Caki2 (cell line): ENCODE results near the gene ANKLE1. TPM values are rescaled to one million over a fixed set of nuclear protein-coding genes. Genes with fewer than 3 reads are reported as not detected.
"Not testable (repeated sequence)": the region's sequence is repeated elsewhere in the genome, so short reads cannot be mapped to it uniquely, and the experiment has no call there.

ENCODE experiments used
- DNase-seq: peaks from one replicate; pipeline ENCODE4 v3.0.0-alpha.2; 2015; ENCODE audit warnings: low read depth
- in situ Hi-C: cut with HindIII; loops from 2 replicates; pipeline ENCODE4 v1.10.0; 2016; ENCODE audit warnings: low sequenced_read_pairs, low pct_unique_long_range_greater_than_20kb, mixed read lengths
- total RNA-seq: library from RNA; depleted of rRNA; stranded (reverse); fragments of >200 nt; shearing (Covaris generic); gene quantifications from 2 replicates; pipeline ENCODE4 v1.2.3, GENCODE V29; 2014; ENCODE audit warnings: low replicate concordance

ANKLE1 gene
- total RNA-seq, 1 experiment from 2014 or later: 0.51 TPM

DNA sequence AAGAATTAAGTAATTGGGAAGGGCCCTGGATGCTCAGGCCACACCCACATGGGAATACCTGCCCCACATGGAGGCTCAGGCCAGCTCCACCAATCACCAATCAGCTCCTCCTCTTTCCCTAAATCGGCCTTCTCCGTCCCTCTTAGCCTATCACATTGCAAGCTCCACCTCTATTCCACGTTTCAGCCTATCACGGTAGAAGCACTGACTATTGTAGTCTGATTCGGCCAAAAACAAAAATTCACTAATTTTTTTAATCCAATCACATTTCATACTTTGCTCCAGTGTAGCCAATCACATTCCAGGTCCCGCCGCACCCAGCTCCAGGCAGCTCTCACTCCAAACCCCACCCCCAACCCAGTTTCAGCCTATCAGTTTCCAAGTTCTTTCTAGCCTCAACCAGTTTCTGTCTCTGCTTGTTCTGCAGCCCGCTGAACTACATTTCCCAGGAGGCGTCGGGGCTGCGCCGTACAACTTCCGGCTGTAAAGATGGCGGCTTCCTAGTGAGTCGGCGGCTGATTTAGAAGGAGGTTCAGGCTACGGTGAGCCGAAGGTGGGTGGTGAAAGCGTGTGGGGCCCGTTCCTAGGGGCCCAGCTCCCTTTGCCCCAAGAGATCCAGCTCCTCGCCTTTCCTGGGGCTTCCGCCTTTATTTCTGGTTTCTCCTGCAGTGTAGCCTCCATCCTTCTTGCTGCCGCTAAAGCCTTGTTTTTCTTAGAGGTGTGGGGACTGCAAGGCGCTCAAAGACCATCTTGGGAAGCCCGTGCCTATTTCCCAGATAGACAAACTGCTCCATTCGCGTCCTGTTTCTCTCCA is 14.5 kb upstream of the ANKLE1 start, which contains the start of gene BABAM1:
Gene BABAM1, plus strand, starts transcription at position 469 of the 814 bp plus-strand sequence. CDS start 1,364 bp downstream, outside the sequence.
- peak; percentile 100 for DNase-seq
- in situ Hi-C loops: no loop called here

DNA sequence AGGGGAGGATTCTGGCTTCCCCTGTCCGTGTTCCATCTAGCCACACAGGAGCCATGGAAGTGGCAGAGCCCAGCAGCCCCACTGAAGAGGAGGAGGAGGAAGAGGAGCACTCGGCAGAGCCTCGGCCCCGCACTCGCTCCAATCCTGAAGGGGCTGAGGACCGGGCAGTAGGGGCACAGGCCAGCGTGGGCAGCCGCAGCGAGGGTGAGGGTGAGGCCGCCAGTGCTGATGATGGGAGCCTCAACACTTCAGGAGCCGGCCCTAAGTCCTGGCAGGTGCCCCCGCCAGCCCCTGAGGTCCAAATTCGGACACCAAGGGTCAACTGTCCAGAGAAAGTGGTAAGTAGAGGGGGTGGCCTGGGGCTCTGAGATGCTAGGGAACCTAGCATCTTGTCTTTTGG is 12.9 kb upstream of the ANKLE1 start:
- in situ Hi-C loops: no loop called here

DNA sequence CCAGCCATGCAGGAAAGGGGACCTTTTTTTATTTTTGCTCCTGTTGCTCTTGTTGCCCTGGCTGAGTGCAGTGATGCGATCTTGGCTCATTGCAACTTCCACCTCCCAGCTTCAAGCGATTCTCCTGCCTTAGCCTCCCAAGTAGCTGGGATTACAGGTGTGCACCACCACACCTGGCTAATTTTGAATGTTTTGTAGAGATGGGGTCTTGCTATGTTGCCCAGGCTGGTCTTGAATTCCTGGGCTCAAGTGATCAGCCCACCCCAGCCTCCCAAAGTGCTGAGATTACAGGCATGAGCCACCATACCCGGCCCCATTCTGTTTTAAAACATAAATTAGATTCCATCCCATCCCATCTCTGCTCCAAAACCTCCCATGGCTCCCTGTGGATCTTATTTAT is 6.8 kb upstream of the ANKLE1 start:
- DNase-seq, in situ Hi-C loops: not testable (repeated sequence)

More for the DNA sequence above, 12.9 kb upstream of the ANKLE1 start:
- no peak for DNase-seq

DNA sequence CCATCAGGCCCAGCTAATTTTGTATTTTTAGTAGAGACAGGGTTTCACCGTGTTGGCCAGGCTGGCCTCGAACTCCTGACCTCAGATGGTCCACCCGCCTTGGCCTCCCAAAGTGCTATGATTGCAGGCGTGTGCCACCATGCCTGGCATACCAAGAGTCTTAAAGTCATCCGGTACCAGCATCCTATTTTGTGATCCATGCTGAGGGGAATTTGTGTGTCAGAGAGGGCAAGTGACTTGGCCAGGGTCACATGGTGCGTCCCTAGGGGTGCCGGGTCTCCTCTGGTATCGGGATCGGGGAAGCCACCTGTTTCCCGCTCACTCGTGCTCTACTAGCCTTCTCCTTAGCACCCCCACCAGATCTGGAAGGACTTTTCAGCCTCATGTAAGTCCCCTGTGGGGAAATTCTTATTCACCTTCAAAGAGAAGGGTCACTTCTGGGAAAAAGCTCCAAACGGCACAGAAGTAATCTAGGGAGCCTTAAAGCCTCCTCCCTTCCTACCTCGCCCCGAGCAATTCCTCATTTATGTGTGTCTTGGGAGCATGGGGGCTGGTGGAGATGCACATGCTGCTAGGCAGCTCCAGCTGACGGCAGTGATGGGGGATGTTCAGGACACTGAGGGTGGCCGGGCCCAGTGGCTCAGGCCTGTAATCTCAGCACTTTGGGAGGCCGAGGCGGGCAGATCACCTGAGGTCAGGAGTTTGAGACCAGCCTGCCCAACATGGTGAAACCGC is 6.1 kb upstream of the ANKLE1 start:
- in situ Hi-C loops: no loop called here
- DNase-seq: no peak

DNA sequence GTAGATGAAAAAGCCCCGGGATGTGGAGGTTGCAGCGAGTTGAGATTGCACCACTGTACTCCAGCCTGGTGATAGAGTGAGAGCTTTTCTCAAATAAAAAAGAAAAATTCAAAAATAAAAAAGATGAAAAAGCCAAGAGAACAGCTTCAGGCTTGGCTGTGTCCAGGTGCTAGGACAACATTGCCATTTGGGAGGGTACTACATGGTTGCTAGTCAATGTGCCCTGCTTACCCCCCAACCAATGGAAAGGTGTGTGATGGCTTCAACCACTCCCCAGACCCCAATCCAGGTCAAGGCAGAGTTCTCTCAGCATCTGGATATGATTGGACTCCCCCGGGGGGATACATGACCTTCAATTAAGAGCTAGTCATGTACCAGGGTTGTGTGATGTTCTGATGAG is 2.3 kb upstream of the ANKLE1 start:
- in situ Hi-C loops: no loop called here
- DNase-seq: no peak

DNA sequence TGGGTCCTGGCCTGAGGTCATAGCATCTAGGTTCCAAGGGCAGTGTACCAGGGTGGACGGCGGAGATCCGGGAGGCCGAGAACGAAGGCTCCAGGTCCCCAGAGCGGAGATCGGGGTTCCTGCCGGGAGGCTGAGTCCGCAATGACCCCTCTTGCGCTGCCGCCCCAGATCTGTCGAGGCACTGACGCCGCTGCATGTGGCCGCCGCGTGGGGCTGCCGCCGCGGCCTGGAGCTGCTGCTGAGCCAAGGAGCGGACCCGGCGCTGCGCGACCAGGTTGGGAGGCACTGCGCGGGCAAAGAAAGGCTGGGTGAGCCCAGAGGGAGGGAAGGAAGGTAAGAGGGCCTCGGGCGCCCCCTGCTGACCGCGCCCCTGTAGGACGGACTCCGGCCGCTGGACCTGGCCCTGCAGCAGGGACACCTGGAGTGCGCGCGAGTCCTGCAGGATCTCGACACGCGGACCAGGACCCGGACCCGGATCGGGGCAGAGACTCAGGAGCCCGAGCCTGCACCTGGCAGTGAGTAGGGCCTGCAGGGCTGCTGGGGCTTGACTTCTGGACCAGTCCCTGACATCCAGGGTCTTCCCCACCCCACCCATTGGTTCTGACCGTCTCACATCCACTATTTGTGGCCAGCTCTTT is 906 bp downstream of the ANKLE1 start:
- in situ Hi-C loops: no loop called here
- DNase-seq: peak; percentile 84

DNA sequence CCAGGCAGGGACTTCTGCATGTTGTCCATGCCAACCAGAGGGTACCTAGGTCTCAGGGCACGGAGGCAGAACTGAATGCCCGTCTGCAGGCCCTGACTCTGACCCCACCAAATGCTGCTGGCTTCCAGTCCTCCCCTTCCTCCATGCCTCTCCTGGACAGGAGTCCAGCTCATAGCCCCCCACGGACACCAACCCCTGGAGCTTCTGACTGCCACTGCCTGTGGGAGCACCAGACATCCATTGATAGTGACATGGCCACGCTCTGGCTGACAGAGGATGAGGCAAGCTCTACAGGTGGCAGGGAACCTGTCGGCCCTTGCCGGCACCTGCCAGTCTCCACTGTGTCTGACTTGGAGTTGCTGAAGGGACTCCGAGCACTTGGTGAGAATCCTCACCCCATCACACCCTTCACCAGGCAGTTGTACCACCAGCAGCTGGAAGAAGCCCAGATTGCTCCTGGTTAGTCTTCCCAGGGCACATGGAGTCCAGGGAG is 1.8 kb downstream of the ANKLE1 start:
- in situ Hi-C loops: no loop called here

DNA sequence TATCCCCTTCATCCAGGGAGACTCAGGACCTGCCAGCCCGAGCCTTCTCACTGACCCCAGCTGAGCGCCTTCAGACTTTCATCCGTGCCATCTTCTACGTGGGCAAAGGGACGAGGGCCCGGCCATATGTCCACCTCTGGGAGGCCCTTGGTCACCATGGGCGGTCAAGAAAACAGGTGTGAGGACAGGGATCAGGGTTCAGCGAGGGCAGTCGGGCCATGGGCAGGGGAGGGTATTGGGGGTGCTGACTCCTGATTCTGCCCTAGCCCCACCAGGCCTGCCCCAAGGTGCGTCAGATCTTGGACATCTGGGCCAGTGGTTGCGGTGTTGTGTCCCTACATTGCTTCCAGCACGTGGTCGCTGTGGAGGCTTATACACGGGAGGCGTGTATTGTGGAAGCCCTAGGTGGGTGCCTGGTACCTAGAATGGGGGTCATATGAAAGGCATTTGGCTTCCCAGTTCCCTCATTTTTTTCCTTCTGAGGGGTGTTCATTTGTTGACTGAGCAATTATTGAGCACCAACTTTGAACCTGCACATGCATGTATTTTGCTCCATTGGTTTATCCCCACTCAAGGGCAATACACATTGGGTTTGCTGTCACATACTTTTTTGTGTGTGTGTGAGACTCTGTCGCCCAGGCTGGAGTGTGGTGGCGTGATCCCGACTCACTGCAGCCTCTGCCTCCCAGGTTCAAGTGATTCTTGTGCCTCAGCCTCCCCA is 3.9 kb downstream of the ANKLE1 start:
- DNase-seq: no peak
- in situ Hi-C loops: no loop called here

More for the DNA sequence above, 1.8 kb downstream of the ANKLE1 start:
- no peak for DNase-seq

DNA sequence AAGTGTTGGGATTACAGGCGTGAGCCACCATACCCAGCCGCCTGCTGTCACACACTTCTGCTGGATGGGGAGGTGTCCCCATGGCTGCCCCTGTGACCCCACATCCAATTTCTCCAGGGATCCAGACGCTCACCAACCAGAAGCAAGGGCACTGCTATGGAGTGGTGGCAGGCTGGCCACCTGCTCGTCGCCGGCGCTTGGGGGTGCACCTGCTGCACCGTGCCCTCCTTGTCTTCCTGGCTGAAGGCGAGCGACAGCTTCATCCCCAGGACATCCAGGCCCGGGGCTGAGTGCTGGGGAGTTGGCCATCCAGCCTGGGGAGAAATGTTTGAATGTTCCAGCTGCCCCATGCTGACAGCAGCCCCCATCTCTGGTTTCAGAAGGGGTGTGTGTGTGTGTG is 4.6 kb downstream of the ANKLE1 start:
- in situ Hi-C loops: no loop called here
- no peak for DNase-seq

DNA sequence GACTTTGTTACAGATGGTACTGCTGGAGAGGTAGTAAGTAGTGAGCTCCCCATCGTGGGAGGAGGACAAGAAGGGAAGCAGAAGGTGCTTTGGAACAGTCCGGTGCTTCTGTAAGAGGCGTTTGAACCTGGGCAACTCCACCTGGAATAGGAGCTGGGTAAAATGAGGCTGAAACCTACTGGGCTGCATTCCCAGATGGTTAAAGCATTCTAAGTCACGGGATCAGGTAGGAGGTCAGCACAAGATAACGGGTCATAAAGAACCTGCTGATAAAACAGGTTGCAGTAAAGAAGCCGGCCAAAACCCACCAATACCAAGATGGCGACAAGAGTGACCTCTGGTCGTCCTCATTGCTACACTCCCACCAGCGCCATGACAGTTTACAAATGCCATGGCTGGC is 5.1 kb downstream of the ANKLE1 start:
- no peak for DNase-seq
- in situ Hi-C loops: no loop called here

DNA sequence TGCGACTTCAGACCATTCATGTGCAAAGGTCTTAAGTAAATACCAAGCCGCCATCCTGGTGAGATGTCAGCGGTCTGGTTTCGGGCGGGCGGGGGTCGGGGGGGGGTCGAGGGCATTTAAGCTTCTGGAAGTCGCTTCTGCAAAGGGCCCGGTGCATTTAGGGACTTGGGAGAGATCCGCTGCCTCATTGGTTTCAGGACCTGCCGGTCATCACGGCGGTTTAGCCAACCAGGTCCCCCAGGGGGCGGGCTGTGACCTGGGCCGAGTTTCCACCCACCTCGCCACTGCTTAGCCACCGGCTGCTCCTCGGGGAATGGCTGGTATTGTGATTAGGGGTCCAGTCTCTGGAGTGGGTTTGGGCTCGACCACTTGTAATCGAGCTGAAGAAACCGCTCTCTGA is 7.8 kb downstream of the ANKLE1 start:
- in situ Hi-C loops: no loop called here
- no peak for DNase-seq

DNA sequence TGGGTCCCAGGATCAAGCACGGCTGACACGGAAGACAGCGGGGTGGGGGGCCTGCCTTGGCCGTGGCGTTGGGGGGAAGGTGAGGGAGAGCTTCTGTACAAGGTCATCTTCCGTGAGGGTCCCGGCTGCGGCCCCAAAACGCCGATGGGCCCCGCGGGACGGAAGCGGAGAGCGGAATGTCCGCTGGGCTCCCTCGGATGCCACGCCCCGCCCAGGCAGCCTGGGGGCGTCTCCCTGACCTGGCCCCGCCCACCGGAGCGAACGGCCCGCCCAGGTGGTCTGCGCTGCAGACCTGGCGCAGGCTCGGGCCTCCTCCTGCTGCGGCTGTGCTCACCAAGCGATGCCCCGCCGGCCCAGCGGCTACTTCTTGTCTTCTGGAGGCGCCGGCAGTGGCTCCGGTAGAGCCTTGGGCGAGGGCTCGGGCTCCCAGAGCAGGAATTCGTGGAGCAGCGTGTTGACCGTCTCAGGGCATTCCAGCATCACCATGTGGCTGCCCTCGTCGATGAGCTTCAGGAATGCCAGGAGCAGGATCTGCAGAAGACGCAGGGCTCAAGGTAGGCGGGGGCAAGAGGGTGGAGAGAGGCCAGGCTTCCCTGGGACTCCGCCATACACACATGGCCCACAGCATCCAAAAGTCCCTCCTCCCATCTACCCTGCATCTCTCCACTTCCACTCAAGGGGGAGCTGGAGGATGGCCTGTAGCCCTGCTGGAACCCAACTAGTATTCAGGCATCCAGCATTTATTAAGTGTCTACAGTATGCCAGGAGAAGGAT is 10.8 kb downstream of the ANKLE1 start:
- DNase-seq: peak; percentile 79
- in situ Hi-C loops: no loop called here

DNA sequence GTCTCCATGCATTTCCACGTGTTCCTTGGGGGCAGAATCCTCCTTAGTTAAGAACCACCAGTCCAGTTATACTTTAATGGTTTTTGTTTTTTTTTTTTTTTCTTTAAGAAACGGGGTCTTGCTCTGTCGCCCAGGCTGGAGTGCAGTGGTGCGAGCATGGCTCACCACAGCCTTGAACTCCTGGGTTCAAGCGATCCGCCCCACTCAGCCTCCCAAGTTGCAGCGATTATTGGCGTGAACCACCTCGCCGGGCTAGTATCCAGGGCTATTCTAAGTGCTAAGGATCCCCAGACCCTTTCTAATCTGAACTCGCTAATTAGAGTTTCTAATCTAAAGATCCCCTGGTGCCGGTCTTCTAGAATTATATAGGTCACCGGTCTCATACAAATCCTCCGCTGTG is 11.9 kb downstream of the ANKLE1 start:
- in situ Hi-C loops: no loop called here
- no peak for DNase-seq

DNA sequence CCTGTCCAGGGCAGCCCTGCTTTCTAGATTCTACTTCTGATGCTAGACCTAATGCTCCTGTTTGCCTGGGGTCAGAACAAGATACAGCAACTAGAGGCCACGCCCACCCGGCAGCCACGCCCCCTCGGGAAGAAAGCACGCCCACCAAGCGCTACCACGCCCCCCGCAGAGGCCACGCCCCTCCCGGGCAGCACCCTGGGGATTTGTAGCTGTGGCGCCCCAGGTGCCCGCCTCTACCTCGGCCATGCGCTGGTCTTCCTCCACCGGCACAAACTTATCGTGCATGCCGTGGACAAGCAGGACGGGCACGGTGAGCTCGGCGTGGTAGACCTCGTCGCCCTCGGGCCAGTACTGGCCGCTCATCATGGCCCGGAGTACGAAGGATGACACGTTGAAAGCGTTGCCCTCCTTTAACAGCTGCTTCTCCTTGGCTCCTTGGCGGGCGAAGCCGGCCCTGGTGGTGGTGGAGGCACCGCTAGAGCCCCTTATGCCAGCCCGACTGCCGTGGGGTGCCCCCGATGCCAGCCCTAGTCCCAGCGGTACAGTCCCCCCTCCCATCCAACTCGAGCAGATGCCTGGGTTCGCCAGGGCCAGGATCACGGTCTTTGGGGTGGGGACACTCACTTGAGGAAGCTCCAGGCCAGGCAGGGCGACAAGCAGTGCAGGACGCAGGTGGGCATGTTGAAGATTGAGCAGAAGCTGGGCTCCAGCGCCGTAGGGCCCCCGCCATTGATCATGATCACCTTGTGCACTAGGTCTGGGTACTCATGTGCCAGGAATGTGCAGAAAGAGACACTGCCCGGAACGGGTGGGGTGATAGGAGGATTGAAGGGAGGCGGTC is 12.6 kb downstream of the ANKLE1 start:
- in situ Hi-C loops: no loop called here
- DNase-seq: peak; percentile 54

DNA sequence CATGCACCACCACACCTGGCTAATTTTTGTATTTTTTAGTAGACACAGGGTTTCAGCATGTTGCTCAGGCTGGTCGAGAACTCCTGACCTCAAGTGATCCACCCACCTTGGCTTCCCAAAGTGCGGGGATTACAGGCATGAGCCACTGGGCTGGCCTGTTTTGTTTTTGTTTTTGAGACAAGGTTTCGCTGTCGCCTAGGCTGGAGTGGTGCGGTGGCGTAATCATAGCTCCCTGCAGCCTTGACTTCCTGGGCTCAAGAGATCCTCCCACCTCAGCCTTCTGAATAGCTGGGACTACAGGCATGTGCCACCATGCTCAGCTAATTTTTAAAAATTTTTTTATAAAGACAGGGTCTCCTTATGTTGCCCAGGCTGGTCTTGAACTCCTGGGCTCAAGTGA is 13.8 kb downstream of the ANKLE1 start:
- in situ Hi-C loops, DNase-seq: not testable (repeated sequence)

DNA sequence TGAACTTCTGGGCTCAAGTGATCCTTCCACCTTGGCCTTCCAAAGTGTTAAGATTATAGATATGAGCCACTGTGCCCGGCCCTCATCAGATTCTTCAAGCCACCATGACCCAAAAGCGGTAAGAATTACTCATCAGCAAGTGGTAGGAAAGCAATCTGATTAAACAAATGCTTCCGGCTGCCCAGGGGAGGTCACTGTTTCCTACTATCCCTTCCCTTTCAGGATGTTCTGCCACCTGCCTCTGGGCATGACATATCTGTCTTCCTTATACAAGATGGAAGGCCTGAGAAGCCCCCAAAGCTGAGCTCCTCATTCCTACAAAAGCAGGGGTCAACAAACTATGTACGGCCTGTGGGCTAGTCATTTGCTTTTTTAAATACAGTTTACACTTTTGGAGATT is 14.6 kb downstream of the ANKLE1 start:
- in situ Hi-C loops: no loop called here

DNA sequence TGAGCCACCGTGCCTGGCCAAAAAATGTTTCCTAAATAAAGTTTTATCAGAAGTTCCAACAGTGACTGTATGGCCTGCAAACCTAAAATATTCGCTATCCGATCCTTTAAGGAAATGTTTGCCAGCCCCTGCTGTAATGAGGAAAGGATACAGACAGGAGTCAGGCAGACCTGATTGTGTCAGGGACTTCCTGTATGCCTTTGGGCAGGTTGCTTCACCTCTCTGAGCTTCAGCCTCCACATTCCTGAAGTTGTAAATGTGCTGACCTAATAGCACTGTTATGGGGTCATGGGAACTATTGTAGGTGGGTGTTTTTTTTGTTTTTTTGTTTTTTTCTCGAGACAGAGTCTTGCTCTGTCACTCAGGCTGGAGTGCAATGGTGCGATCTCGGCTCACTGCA is 15.3 kb downstream of the ANKLE1 start:
- in situ Hi-C loops: no loop called here
- no peak for DNase-seq

More for the DNA sequence above, 14.6 kb downstream of the ANKLE1 start:
- DNase-seq: peak; percentile 67
